Thoracic aorta (tissue), 2 donors: ENCODE results near the gene TBC1D8. TPM values are rescaled to one million over a fixed set of nuclear protein-coding genes. Genes with fewer than 3 reads are reported as not detected.

Source experiments
- ATAC-seq: fragments of 150-250 bp; one replicate; pipeline ENCODE4 v1.8.0; 2017; ENCODE audit warnings: low read depth; ENCODE audit not compliant: insufficient number of reproducible peaks, low FRiP score
- DNase-seq: peaks from one replicate; pipeline ENCODE4 v3.0.0-alpha.2; 2020; ENCODE audit warnings: low spot score
- H3K27ac ChIP-seq, 2 donors: fragments of 200-600 bp; sonication (generic); 1 replicate in 1 of 2; 2 replicates in 1 of 2; pipeline ENCODE4 v1.5.1; 2016; ENCODE audit warnings: mild to moderate bottlenecking in 2 of 2, moderate library complexity in 2 of 2
- H3K27me3 ChIP-seq: fragments of 200-600 bp; sonication (generic); replicated peaks from 2 replicates; pipeline ENCODE4 v1.6.0; 2016; ENCODE audit warnings: mild to moderate bottlenecking; ENCODE audit not compliant: insufficient read depth
- H3K36me3 ChIP-seq: fragments of 200-600 bp; sonication (generic); one replicate; pipeline ENCODE4 v1.5.1; 2016
- H3K4me1 ChIP-seq, 2 donors: fragments of 200-600 bp; sonication (generic); 1 replicate in 1 of 2; 2 replicates in 1 of 2; pipeline versions ENCODE4 v1.5.1 to v1.6.0; 2016; ENCODE audit warnings: low read depth in 2 of 2, mild to moderate bottlenecking in 1 of 2; ENCODE audit not compliant: control insufficient read depth in 1 of 2
- H3K4me3 ChIP-seq: fragments of 200-600 bp; sonication (generic); 2 replicates; pipeline ENCODE4 v1.5.1; 2016; ENCODE audit warnings: mild to moderate bottlenecking
- H3K9me3 ChIP-seq: fragments of 200-600 bp; sonication (generic); 2 replicates; pipeline ENCODE4 v1.5.1; 2016
- CTCF ChIP-seq: fragments of 200-600 bp; sonication (generic); IDR thresholded peaks from one replicate; pipeline ENCODE4 v1.5.1; 2019; ENCODE audit warnings: antibody characterized with exemption
- total RNA-seq, 2 donors: library from RNA; depleted of rRNA; stranded (reverse); fragments of >200 nt; gene quantifications; one replicate each; pipeline versions ENCODE4 v1.1.0 to v1.2.3, GENCODE V29; 2016

The TBC1D8 gene
- total RNA-seq, 2 donors from 2014 or later = 47.4 to 62.0 TPM

GRCh38 chr2:101106453-101107181, 44.6 kb downstream of the TBC1D8 start:
- no peak for TF ChIP-seq CTCF
- no peaks in the 10 kb centered on the region for H3K9me3 ChIP-seq
- H3K27me3 ChIP-seq = no peaks in the 10 kb centered on the region
- peaks cover 18 to 38% of the 10 kb centered on the region in 2 donors for H3K4me1 ChIP-seq
- no peak for ATAC-seq
- DNase-seq = no peak
- H3K36me3 ChIP-seq = no peaks in the 10 kb centered on the region
- H3K27ac ChIP-seq = no peak overlapping the region
- H3K4me3 ChIP-seq = no peak overlapping the region

- no peaks in the 10 kb centered on the region for H3K36me3 ChIP-seq
- no peak overlapping the region for H3K4me3 ChIP-seq
- H3K4me1 ChIP-seq = peaks cover 12 to 29% of the 10 kb centered on the region in 2 donors
- no peaks in the 10 kb centered on the region for H3K27me3 ChIP-seq
- no peak for ATAC-seq
- H3K9me3 ChIP-seq = no peaks in the 10 kb centered on the region
- no peak for TF ChIP-seq CTCF
- H3K27ac ChIP-seq = no peak overlapping the region
- no peak for DNase-seq
Observed at GRCh38 chr2:101105654-101106053, 45.5 kb downstream of the TBC1D8 start.

- ATAC-seq = no peak
- Histone ChIP-seq H3K4me3 (no peak overlapping the region), H3K36me3 (no peaks in the 10 kb centered on the region), H3K9me3 (no peaks in the 10 kb centered on the region), H3K4me1 (no peaks in the 10 kb centered on the region), H3K27ac (no peak overlapping the region), H3K27me3 (no peaks in the 10 kb centered on the region)
- DNase-seq = no peak
- TF ChIP-seq CTCF = no peak
Observed at GRCh38 chr2:101097638-101098037, 53.5 kb downstream of the TBC1D8 start.

GRCh38 chr2:101096619-101097142, 54.5 kb downstream of the TBC1D8 start:
- Histone ChIP-seq H3K4me1 (no peaks in the 10 kb centered on the region), H3K27me3 (no peaks in the 10 kb centered on the region), H3K4me3 (no peak overlapping the region), H3K9me3 (no peaks in the 10 kb centered on the region), H3K36me3 (no peaks in the 10 kb centered on the region), H3K27ac (no peak overlapping the region)
- no peak for ATAC-seq
- DNase-seq = no peak
- no peak for TF ChIP-seq CTCF

GRCh38 chr2:101094351-101094750, 56.8 kb downstream of the TBC1D8 start:
- DNase-seq (no peak), ATAC-seq (no peak)
- Histone ChIP-seq H3K9me3 (no peaks in the 10 kb centered on the region), H3K4me3 (no peak overlapping the region), H3K27ac (no peak overlapping the region), H3K4me1 (no peaks in the 10 kb centered on the region), H3K27me3 (no peaks in the 10 kb centered on the region), H3K36me3 (no peaks in the 10 kb centered on the region)
- TF ChIP-seq CTCF = no peak
